Fibroblast of pulmonary artery (primary cell): ENCODE results near the gene ITGB5.

Source experiments
- DNase-seq: peaks from one replicate; pipeline ENCODE4 v3.0.0-alpha.2; 2010; ENCODE audit warnings: low read depth
- H3K4me3 ChIP-seq: replicated peaks from 2 replicates; pipeline ENCODE4 v1.5.1; 2011; ENCODE audit warnings: low read depth, mild to moderate bottlenecking, control low read depth, low read length, moderate library complexity
- CTCF ChIP-seq: IDR thresholded peaks from 2 replicates; pipeline ENCODE4 v1.5.1; 2011; ENCODE audit warnings: mild to moderate bottlenecking, control low read depth, low read length, inconsistent platforms; ENCODE audit errors: missing control alignments

ITGB5 gene

GRCh38 chr3:124823648-124824047, 63.5 kb downstream of the ITGB5 start:
- H3K4me3 ChIP-seq = no peak overlapping the region
- TF ChIP-seq CTCF = no peak
- DNase-seq = no peak

GRCh38 chr3:124823206-124823605, 64.0 kb downstream of the ITGB5 start:
- no peak for DNase-seq
- H3K4me3 ChIP-seq = no peak overlapping the region
- TF ChIP-seq CTCF = no peak

DNA sequence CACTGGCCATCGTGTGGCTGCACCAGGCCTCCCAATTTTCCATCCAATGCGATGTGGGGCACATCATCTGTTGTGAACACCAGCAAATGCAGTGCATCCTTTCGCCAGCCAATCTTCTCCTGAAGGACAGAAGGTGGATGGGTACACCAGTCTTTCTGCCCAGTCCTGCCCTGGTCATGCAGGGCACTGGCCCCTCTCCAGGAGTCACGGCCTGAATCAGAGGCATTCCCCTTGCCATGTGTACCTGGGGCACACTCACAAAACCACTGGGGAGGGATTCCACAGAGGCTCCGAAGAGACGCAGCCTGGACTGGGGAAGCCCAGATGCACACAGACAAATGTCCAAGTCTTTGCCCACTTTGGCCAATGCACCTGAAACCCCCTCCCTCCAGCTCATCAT, 65.8 kb downstream of the ITGB5 start:
- no peak for DNase-seq
- TF ChIP-seq CTCF = no peak
- no peak overlapping the region for H3K4me3 ChIP-seq

- no peak for TF ChIP-seq CTCF
- H3K4me3 ChIP-seq = no peak overlapping the region
- DNase-seq = peak; percentile 71
These were observed 68.6 kb downstream of the ITGB5 start for GRCh38 chr3:124818398-124819091.

- no peak for DNase-seq
These were observed 70.1 kb downstream of the ITGB5 start for GRCh38 chr3:124817079-124817478.

DNA sequence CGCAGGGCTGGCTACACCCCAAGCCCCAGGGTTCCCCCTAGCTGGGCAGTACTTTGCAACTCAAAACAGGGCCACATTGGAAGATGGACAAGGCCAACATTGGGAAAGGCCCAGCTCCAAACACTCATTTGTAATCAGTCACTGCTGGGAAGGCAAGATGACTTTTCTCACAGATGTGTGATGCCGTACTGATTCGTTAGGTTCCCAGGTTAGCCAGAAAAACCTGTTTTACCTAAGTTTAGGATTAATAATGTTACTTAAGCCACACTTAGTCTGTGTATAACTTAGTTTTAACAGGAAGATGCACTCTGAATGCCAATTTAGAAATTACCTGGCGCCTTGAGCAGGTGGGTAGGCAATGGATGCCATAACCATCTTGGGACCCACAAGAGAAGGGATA, 71.0 kb downstream of the ITGB5 start:
- no peak for DNase-seq
- TF ChIP-seq CTCF = no peak
- H3K4me3 ChIP-seq = no peak overlapping the region

More at GRCh38 chr3:124817079-124817478, 70.1 kb downstream of the ITGB5 start:
- H3K4me3 ChIP-seq = no peak overlapping the region
- TF ChIP-seq CTCF = no peak

DNA sequence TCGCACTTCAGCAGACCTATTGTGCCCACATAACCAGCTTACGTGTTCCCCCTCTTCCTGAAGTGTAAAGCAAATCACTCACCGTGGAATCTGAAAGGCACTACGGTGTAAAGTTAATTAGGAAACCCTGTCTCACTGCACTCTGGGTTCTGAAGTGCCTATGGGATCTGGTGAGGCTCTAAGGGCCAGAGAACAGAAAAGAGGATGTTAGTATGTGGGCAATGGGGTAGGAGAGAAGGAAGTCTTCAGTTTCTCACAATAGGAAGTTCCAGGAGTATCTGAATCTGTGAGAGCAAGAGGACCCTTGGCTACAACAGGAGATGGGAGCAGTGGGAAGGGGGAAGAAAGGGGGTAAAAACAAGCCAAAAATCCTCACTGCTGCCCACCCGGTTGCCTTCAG, 71.4 kb downstream of the ITGB5 start:
- no peak for TF ChIP-seq CTCF
- no peak for DNase-seq
- H3K4me3 ChIP-seq = no peak overlapping the region
